ENCODE results near the gene FAM181B.

The FAM181B gene

GRCh38 chr11:82732734-82733443 is 775 bp downstream of the FAM181B start:
- no peak overlapping the region for H3K4me2 ChIP-seq (ENCODE audit: low read length)
- H3K27me3 ChIP-seq (ENCODE audit: low read depth, low read length), result no peaks in the 10 kb centered on the region
- no peak overlapping the region for H3K9ac ChIP-seq (ENCODE audit: low read length)
- H3K36me3 ChIP-seq (replicated peaks; ENCODE audit: low read depth, low read length), result no peaks in the 10 kb centered on the region
- no peak overlapping the region for H3K27ac ChIP-seq (ENCODE audit: low read length)
- no peaks in the 10 kb centered on the region for H3K4me1 ChIP-seq (ENCODE audit: low read length)
- H3K9me3 ChIP-seq (ENCODE audit: insufficient read depth, low read length), result no peaks in the 10 kb centered on the region
- H2AFZ ChIP-seq (ENCODE audit: low read depth, low read length), result no peak overlapping the region
- H3K79me2 ChIP-seq (ENCODE audit: low read length), result no peaks in the 10 kb centered on the region
- H3K4me3 ChIP-seq (ENCODE audit: low read length), result no peak overlapping the region
- H4K20me1 ChIP-seq (ENCODE audit: insufficient read depth, low read length), result no peaks in the 10 kb centered on the region
- no peak for TF ChIP-seq EZH2phosphoT487 (IDR thresholded peaks at IDR 0.05; ENCODE audit: low read depth)
- TF ChIP-seq, protein P1, sequence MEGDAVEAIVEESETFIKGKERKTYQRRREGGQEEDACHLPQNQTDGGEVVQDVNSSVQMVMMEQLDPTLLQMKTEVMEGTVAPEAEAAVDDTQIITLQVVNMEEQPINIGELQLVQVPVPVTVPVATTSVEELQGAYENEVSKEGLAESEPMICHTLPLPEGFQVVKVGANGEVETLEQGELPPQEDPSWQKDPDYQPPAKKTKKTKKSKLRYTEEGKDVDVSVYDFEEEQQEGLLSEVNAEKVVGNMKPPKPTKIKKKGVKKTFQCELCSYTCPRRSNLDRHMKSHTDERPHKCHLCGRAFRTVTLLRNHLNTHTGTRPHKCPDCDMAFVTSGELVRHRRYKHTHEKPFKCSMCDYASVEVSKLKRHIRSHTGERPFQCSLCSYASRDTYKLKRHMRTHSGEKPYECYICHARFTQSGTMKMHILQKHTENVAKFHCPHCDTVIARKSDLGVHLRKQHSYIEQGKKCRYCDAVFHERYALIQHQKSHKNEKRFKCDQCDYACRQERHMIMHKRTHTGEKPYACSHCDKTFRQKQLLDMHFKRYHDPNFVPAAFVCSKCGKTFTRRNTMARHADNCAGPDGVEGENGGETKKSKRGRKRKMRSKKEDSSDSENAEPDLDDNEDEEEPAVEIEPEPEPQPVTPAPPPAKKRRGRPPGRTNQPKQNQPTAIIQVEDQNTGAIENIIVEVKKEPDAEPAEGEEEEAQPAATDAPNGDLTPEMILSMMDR (IDR thresholded peaks at IDR 0.05; ENCODE audit: low read depth, low read length), result no peak

- no peak overlapping the region for H3K4me2 ChIP-seq (ENCODE audit: low read length)
- H3K4me1 ChIP-seq (ENCODE audit: low read length), result no peaks in the 10 kb centered on the region
- no peaks in the 10 kb centered on the region for H3K79me2 ChIP-seq (ENCODE audit: low read length)
- no peaks in the 10 kb centered on the region for H3K36me3 ChIP-seq (replicated peaks; ENCODE audit: low read depth, low read length)
- TF ChIP-seq, protein P1 (IDR thresholded peaks at IDR 0.05; ENCODE audit: low read depth, low read length), result no peak
- TF ChIP-seq EZH2phosphoT487 (IDR thresholded peaks at IDR 0.05; ENCODE audit: low read depth), result no peak
- no peaks in the 10 kb centered on the region for H3K9me3 ChIP-seq (ENCODE audit: insufficient read depth, low read length)
- H4K20me1 ChIP-seq (ENCODE audit: insufficient read depth, low read length), result no peaks in the 10 kb centered on the region
- no peak overlapping the region for H2AFZ ChIP-seq (ENCODE audit: low read depth, low read length)
- no peaks in the 10 kb centered on the region for H3K27me3 ChIP-seq (ENCODE audit: low read depth, low read length)
- no peak overlapping the region for H3K9ac ChIP-seq (ENCODE audit: low read length)
- H3K4me3 ChIP-seq (ENCODE audit: low read length), result no peak overlapping the region
- H3K27ac ChIP-seq (ENCODE audit: low read length), result no peak overlapping the region
Observed at GRCh38 chr11:82732348-82732733, 1.3 kb downstream of the FAM181B start.

DNA sequence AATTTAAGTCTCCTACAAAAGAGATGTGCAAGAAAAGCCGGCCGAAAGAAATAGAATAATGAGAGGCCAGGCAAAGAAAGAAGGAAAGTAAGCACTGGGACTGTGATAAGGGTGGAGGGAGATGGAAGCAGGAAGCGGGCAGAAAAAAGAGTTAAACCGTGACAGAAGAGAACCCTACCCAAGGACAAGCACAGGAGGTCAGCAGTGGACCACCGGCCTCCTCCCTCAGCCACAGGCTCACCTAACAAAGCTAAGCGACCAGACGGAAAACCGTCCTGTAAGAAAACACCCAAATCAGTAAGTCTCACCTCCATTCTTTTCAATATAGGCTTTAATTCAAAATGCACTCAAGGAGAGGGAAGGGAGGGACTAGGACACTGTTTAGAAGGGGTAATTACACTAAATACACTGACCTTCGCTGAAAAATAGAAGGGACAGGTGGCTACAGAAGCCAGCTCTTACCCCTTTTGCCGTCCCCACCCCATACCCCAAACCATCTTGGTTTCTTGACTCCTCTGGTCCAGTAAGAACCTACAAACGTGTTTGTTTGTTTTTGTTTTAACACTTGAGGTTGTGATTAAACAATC is 1.9 kb downstream of the FAM181B start:
- Histone ChIP-seq H4K20me1 (ENCODE audit: insufficient read depth, low read length) (no peaks in the 10 kb centered on the region), H3K27me3 (ENCODE audit: low read depth, low read length) (no peaks in the 10 kb centered on the region), H3K36me3 (replicated peaks; ENCODE audit: low read depth, low read length) (no peaks in the 10 kb centered on the region), H3K4me3 (ENCODE audit: low read length) (no peak overlapping the region), H3K79me2 (ENCODE audit: low read length) (no peaks in the 10 kb centered on the region), H2AFZ (ENCODE audit: low read depth, low read length) (no peak overlapping the region), H3K4me1 (ENCODE audit: low read length) (no peaks in the 10 kb centered on the region), H3K4me2 (ENCODE audit: low read length) (no peak overlapping the region), H3K9me3 (ENCODE audit: insufficient read depth, low read length) (no peaks in the 10 kb centered on the region), H3K9ac (ENCODE audit: low read length) (no peak overlapping the region), H3K27ac (ENCODE audit: low read length) (no peak overlapping the region)
- TF ChIP-seq, protein P1 (IDR thresholded peaks at IDR 0.05; ENCODE audit: low read depth, low read length), result no peak
- TF ChIP-seq EZH2phosphoT487 (IDR thresholded peaks at IDR 0.05; ENCODE audit: low read depth), result no peak

GRCh38 chr11:82730754-82731153 is 2.9 kb downstream of the FAM181B start:
- Histone ChIP-seq H3K27ac (ENCODE audit: low read length) (no peak overlapping the region), H3K27me3 (ENCODE audit: low read depth, low read length) (no peaks in the 10 kb centered on the region), H3K36me3 (replicated peaks; ENCODE audit: low read depth, low read length) (no peaks in the 10 kb centered on the region), H3K9ac (ENCODE audit: low read length) (no peak overlapping the region), H2AFZ (ENCODE audit: low read depth, low read length) (no peak overlapping the region), H3K4me2 (ENCODE audit: low read length) (no peak overlapping the region), H3K4me3 (ENCODE audit: low read length) (no peak overlapping the region), H3K9me3 (ENCODE audit: insufficient read depth, low read length) (no peaks in the 10 kb centered on the region), H4K20me1 (ENCODE audit: insufficient read depth, low read length) (no peaks in the 10 kb centered on the region), H3K4me1 (ENCODE audit: low read length) (no peaks in the 10 kb centered on the region), H3K79me2 (ENCODE audit: low read length) (no peaks in the 10 kb centered on the region)
- TF ChIP-seq, protein P1 (IDR thresholded peaks at IDR 0.05; ENCODE audit: low read depth, low read length), result no peak
- no peak for TF ChIP-seq EZH2phosphoT487 (IDR thresholded peaks at IDR 0.05; ENCODE audit: low read depth)
